Right ventricle myocardium superior (tissue), 1 donor: Measurements from ENCODE around the gene PPP2R5E. TPM values are rescaled to one million over a fixed set of nuclear protein-coding genes. Genes with fewer than 3 reads are reported as not detected.
"Not testable (repeated sequence)": the region's sequence is repeated elsewhere in the genome, so short reads cannot be mapped to it uniquely, and the experiment has no call there.

Experiments
- ATAC-seq: fragments of 200-7000 bp; cut with Tn5 transposase; one replicate; pipeline ENCODE4 v1.9.1; 2020; ENCODE audit warnings: mild to moderate bottlenecking; ENCODE audit not compliant: poor library complexity
- DNase-seq: peaks from one replicate; pipeline ENCODE4 v3.0.0-alpha.2; 2020
- intact Hi-C: fragments of 100-400 bp; cut with DNase I; formaldehyde crosslinking; loops from one replicate; pipeline ENCODE4 v1.11.2; 2022
- long read RNA-seq: library from polyadenylated mRNA; unstranded; transcript quantifications from one replicate; pipeline ENCODE4 v2.0.0, GENCODE V29; 2021
- total RNA-seq: library from RNA; stranded (reverse); fragmentation: NEBNext Ultra II Directional; extraction: Animal tissue kit (Norgen Biotek cat#: 25700); gene quantifications from one replicate; pipeline ENCODE4 v1.2.1, GENCODE V29; 2021
- donor health status: DM: no; HTN: yes; CAD: no; lungs with severe emphysema.

Gene PPP2R5E
- 32.9 TPM for total RNA-seq
- long read RNA-seq, full-length matches to known transcripts: 87 of 115 reads
- long read RNA-seq, partial matches to known transcripts: 3 of 115 reads
- long read RNA-seq, other reads (novel, unspliced or antisense): 25 of 115 reads

- intact Hi-C loops: loop anchor here (5.0 kb wide), 1 partner anchor 99 kb away; the partner anchor contains the start of gene WDR89
- DNase-seq (peak; percentile 98), ATAC-seq (peak; percentile 99)
Observed at GRCh38 chr14:63543000-63543825, at the start of gene PPP2R5E. Gene PPP2R5E (minus strand): TSS chr14:63543377. CDS start chr14:63539685, 3,692 bp downstream.

DNA sequence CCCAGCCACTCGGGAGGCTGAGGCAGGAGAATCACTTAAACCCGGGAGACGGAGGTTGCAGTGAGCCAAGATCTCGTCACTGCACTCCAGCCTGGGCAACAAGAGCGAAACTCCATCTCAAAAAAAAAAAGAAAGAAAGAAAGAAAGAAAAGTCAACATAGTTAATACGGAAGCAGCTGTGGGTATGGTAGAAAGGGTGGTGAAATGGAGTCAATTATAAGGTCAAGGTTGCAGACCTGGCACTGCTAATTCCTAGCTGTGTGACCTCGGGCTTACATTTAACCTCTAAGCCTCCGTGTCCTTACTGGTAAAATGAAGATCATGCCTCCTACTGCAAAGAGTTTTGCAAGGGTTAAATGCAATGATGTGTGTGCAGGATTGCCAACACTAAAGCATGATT, 39.9 kb upstream of the PPP2R5E start:
- ATAC-seq, intact Hi-C loops, DNase-seq: not testable (repeated sequence)

GRCh38 chr14:63581491-63581890, 38.3 kb upstream of the PPP2R5E start:
- no peak for DNase-seq
- intact Hi-C loops: no loop called here
- no peak for ATAC-seq

DNA sequence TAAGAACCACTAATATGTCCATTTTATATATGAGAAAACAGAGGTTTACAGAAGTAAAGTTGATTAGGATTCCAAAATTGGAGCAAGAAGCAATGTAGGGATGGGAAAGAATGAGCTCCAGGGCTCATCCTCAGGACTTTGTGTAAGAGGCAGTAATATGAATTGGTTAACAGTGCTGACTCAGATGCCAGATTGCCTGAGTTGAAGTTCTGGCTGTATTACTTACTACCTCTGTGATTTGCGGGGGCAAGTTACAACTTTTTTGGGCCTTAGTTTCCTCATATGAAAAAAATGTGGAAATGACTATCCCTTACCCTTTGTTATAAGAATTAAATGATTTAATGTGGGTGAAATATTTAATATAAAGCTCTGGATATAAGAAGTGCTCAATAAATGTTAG, 35.1 kb upstream of the PPP2R5E start:
- ATAC-seq (no peak), DNase-seq (no peak)
- intact Hi-C loops: no loop called here

GRCh38 chr14:63573581-63573980, 30.4 kb upstream of the PPP2R5E start:
- intact Hi-C loops: no loop called here
- ATAC-seq: no peak
- DNase-seq: no peak

- DNase-seq: no peak
- intact Hi-C loops: no loop called here
- no peak for ATAC-seq
Observed at GRCh38 chr14:63565448-63565847, 22.3 kb upstream of the PPP2R5E start.

GRCh38 chr14:63564318-63564717, 21.1 kb upstream of the PPP2R5E start:
- DNase-seq (peak; percentile 46), ATAC-seq (peak; percentile 77)

DNA sequence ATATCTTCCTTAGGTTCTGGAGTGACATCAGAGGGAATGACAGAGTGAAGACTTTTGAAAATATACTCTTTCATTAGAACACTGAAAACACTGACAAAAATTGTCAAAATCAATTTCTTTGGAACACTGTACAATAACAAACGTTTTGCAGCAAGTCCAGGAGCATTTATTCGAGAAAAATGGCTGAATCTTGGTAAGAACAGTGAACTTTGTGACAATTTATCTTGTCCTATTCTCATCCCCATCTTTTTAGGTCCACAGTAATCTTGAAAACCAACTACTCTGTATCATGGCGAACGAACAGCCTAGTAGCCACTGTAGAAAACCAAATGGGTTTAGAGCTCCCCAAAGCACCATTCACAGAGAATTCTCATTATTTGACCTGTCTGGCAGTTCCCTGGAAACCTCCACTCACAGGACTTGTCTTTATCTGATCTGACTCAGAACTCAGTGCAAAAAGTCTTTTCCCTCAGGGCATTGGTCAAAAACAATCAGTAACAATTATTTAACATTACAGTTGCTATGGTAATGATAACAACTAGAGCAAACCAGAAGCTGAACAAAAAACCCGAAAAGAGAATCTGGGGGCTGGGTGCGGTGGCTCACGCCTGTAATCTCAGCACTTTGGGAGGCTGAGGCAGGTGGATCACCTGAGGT, 20.3 kb upstream of the PPP2R5E start:
- intact Hi-C loops: no loop called here
- ATAC-seq (no peak), DNase-seq (no peak)

More at GRCh38 chr14:63564318-63564717, 21.1 kb upstream of the PPP2R5E start:
- intact Hi-C loops: no loop called here

DNA sequence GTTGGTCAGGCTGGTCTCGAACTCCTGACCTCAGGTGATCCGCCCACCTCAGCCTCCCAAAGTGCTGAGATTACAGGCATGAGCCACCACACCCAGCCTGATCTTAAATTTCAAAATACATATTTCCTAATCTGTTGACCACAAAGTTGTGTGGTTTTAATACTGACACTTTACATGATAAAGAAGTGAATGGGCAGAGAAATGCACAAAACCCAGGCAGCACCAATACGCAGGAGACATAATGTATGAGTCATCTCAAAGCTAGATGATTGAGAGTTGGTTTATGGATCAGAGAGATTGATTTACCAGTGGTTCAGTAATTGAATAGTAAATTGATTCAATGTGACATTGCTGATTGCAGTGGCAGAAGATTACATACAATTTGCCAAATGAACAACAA, 19.2 kb upstream of the PPP2R5E start:
- ATAC-seq (no peak), DNase-seq (no peak)
- intact Hi-C loops: no loop called here

- ATAC-seq: no peak
- intact Hi-C loops: no loop called here
Observed at GRCh38 chr14:63555572-63555971, 12.4 kb upstream of the PPP2R5E start.

DNA sequence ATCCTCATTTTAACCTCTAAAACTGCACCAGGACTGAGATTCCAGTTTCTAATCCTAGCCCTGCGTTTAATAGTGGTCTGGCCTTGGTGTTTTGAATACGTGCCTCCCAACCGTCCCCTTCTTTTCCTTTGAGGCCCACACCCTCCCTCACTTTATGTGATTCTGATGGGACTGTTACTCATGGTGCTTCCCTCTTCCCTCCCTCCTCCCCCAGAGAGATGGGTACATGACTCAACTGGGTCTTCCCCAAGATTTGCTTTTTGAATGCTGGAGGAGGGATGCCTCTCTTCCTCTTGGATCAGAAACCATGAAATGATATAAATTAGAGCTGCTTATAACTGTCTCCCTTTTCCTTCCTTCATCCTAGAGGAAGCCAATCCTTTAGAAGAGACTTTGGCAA, 8.2 kb upstream of the PPP2R5E start:
- DNase-seq (no peak), ATAC-seq (no peak)
- intact Hi-C loops: no loop called here

More at GRCh38 chr14:63555572-63555971, 12.4 kb upstream of the PPP2R5E start:
- DNase-seq: no peak

DNA sequence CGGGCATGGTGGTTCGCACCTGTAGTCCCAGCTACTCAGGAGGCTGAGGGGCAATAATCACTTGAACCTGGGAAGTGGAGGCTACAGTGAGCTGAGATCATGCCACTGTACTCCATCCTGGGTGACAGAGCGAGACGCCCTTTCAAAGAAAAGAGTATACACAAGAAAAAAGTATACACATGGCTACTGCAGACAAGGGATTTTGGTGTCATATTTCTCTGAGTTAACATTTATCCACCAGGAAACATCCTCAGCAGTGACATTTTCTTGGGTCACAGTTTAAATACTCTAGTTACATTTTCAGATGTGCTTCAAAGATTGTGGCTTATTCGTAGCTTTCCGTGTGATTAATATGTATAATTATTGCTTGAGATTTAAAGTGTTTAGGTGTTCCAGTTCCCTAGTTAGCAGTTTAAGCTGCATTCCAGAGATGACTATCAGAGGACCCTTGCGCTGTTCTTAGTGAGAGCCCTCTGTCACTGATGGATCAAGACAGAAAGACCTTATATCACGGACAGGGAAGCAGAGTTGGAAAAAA, 4.7 kb upstream of the PPP2R5E start:
- ATAC-seq (no peak), DNase-seq (no peak)
- intact Hi-C loops: loop anchor here (5.0 kb wide), 1 partner anchor 161 kb away; no protein-coding TSS in a partner anchor

DNA sequence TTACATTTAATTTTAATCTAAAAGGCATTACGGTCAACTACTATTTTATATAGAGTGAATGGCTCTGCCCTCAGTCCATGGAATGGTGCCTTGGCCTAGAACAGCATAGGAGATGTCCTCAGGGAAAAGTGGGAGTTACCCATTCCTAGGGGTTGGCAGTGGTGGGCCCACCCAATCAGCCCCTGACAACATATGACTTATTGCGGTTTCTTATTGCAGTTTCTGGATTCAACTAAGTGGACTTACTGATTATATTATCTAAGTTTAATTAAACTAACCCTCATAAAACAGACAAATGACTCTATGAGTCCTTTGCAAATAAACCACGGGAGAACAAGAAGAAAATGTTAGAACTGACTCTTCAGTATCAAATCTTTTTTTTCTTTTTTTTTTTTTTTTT, 2.3 kb upstream of the PPP2R5E start:
- intact Hi-C loops: loop anchor here (5.0 kb wide), 1 partner anchor 158 kb away; no protein-coding TSS in a partner anchor
- no peak for DNase-seq
- no peak for ATAC-seq

GRCh38 chr14:63544591-63545299, 1.6 kb upstream of the PPP2R5E start:
- no peak for ATAC-seq
- DNase-seq: no peak
- intact Hi-C loops: loop anchor here (5.0 kb wide), 2 partner anchors 98 to 157 kb away; partner anchors contain the start of gene WDR89

DNA sequence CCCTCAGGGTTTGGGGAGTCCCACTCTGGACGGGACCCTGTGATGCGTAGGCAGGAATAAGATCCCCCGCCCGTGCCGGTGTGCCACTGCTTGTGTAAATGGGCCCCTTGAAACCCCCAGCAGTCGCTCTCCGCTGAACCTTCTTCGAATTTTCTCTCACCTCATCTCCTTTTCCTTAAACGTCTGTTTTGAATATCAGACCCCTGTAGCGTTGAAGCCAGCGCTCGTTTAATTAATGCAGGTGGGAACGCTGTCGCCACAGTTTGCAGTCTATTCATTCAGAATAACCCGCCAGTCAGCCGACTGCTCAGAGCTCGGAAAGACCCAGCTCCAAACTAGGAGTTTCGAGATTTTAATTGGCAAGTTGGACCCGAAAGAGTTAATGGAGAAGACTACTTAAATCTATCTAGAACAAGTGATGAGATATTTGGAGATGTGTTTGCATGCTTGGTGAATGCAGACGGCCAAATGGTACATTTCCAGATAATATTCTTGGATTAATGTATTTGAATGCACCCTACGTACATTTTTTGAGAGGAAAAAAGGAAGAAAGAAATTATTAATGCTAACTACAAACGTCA, 739 bp upstream of the PPP2R5E start:
- ATAC-seq: no peak

GRCh38 chr14:63542231-63542999, 762 bp downstream of the PPP2R5E start:
- ATAC-seq (peak; percentile 40), DNase-seq (peak; percentile 50)
- intact Hi-C loops: loop anchor here (5.0 kb wide), 1 partner anchor 100 kb away; the partner anchor contains the start of gene WDR89

More for the DNA sequence above, 739 bp upstream of the PPP2R5E start:
- no peak for DNase-seq
- intact Hi-C loops: loop anchor here (5.0 kb wide), 1 partner anchor 98 kb away; the partner anchor contains the start of gene WDR89

DNA sequence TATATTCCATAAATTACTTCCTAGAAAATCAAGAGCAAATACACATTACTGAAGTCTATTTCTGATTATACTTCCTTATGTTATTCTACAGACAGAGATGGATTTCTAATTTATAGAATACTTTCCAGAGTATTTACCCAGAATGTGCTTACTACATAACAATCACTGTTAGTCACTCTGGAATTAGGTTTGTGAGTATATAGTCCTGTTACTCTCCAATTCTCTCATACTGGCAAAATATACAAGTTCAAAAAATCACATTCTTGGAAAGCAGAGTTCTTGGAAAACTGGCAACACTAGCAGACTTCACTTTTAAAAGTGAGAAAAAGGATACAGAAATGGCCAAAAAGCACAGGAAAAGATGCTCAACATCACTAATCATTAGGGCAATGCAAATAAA, 7.3 kb downstream of the PPP2R5E start:
- ATAC-seq (no peak), DNase-seq (no peak)
- intact Hi-C loops: no loop called here
